ENCODE measurements around the gene RXRB. TPM values are rescaled to one million over a fixed set of nuclear protein-coding genes. Genes with fewer than 3 reads are reported as not detected.

Gene RXRB
- polyA plus RNA-seq, 1 of the 3 experiments (the other 2 are of a cell fraction), result 45.8 TPM

GRCh38 chr6:33204415-33205190, 4.1 kb upstream of the RXRB start, which contains the start of gene HSD17B8:
Gene HSD17B8, plus strand, starts transcription at chr6:33204655. Its CDS starts 14 bp downstream, at chr6:33204669.
- H3K4me3 ChIP-seq (ENCODE audit: low read depth in 2 of 2, low read length in 1 of 2), result peak within 1 kb of the TSS; percentile 78 to 90
- peak within 1 kb of the TSS; percentile 72 for H3K9ac ChIP-seq
- 2% methylated on average over 18 of the region's 48 CpGs for WGBS (ENCODE audit: low lambda C conversion rate)
- POLR2A ChIA-PET, result interaction anchor here (1.0 to 1.3 kb wide), 2 partner anchors 44 to 233 kb away, joined by 5 to 7 read pairs; no protein-coding TSS in a partner anchor
- H3K4me2 ChIP-seq, result peak within 1 kb of the TSS; percentile 98
- H2AFZ ChIP-seq (ENCODE audit: low read depth), result no peak within 1 kb of the TSS
- no peaks in the 10 kb centered on the region for H3K27me3 ChIP-seq (ENCODE audit: insufficient read depth)
- H3K9me3 ChIP-seq, result no peaks in the 10 kb centered on the region
- no peaks in the 10 kb centered on the region for H3K9me2 ChIP-seq
- DNase-seq, result peak; percentile 94
- peaks cover 28 to 40% of the 10 kb centered on the region in 2 experiments for H3K4me1 ChIP-seq (ENCODE audit: control insufficient read depth in 1 of 2, insufficient read depth in 2 of 2, low read depth in 1 of 2, low read length in 1 of 2)
- peaks cover under 1% of the 10 kb centered on the region; the same call in 1 of the 2 replicates for H4K20me1 ChIP-seq (ENCODE audit: insufficient read depth)
- H3F3A ChIP-seq (replicated peaks; ENCODE audit: insufficient read depth), result peaks cover 21% of the 10 kb centered on the region
- peaks cover 17 to 24% of the 10 kb centered on the region in 2 experiments for H3K36me3 ChIP-seq (replicated peaks in 1 of 2; ENCODE audit: control insufficient read depth in 1 of 2, insufficient read depth in 2 of 2, low read length in 1 of 2)
- CTCF ChIA-PET, result interaction anchor here (1.0 to 2.4 kb wide), 5 partner anchors 8 to 189 kb away, joined by 3 to 16 read pairs (median 3); no protein-coding TSS in a partner anchor
- peaks cover 55% of the 10 kb centered on the region for H3K79me2 ChIP-seq (ENCODE audit: insufficient read depth)
- peak within 1 kb of the TSS; percentile 43 to 69; a peak in 2 of 4 replicates for H3K27ac ChIP-seq (ENCODE audit: low read depth in 2 of 2, low read length in 1 of 2)
- TF ChIP-seq MAX (IDR thresholded peaks at IDR 0.05; ENCODE audit: low read depth) (no peak), GABPA (IDR thresholded peaks at IDR 0.05; ENCODE audit: low read depth) (no peak), ELF1 (IDR thresholded peaks at IDR 0.05) (no peak), FOSL2 (IDR thresholded peaks at IDR 0.05; ENCODE audit: borderline replicate concordance, low read depth) (no peak), NFIC (IDR thresholded peaks at IDR 0.05; ENCODE audit: borderline replicate concordance) (no peak), REST (IDR thresholded peaks at IDR 0.05; ENCODE audit: low read depth, low read length) (no peak), GATA2 (CRISPR knock-in tag; IDR thresholded peaks at IDR 0.05) (no peak), RCOR1 (IDR thresholded peaks at IDR 0.05; ENCODE audit: low read length) (no peak), SIN3A (IDR thresholded peaks at IDR 0.05; ENCODE audit: borderline replicate concordance, low read depth, low read length) (no peak; the same call in 1 of the 2 replicates), USF1 (IDR thresholded peaks at IDR 0.05; ENCODE audit: borderline replicate concordance, low read depth) (no peak), NRF1 (IDR thresholded peaks at IDR 0.05; ENCODE audit: low read depth, low read length) (peak; percentile 59), EP300 (IDR thresholded peaks at IDR 0.05; ENCODE audit: borderline replicate concordance in 1 of 2, low read depth in 1 of 2, low read length in 1 of 2) (no peak), TCF12 (IDR thresholded peaks at IDR 0.05) (no peak), IRF3 (IDR thresholded peaks at IDR 0.05; ENCODE audit: low read depth, low read length) (0 out of 2 replicates have a peak, but pooled peaks have one; percentile 37), TAF1 (IDR thresholded peaks at IDR 0.05; ENCODE audit: borderline replicate concordance, low read depth, low read length) (peak; percentile 58; the same call in 1 of the 2 replicates), ZBTB33 (IDR thresholded peaks at IDR 0.05; ENCODE audit: borderline replicate concordance, low read depth) (no peak), POLR2AphosphoS5 (IDR thresholded peaks at IDR 0.05; ENCODE audit: low read depth, low read length) (peak; percentile 84), MXI1 (IDR thresholded peaks at IDR 0.05; ENCODE audit: low read depth, low read length) (no peak), RFX5 (IDR thresholded peaks at IDR 0.05; ENCODE audit: low read length) (peak; percentile 61; the same call in 1 of the 2 replicates), YY1 (IDR thresholded peaks at IDR 0.05; ENCODE audit: low read depth) (peak; percentile 86), JUND (IDR thresholded peaks at IDR 0.05) (no peak), TEAD4 (IDR thresholded peaks at IDR 0.05; ENCODE audit: borderline replicate concordance, insufficient read depth) (no peak), USF2 (IDR thresholded peaks at IDR 0.05; ENCODE audit: borderline replicate concordance, low read depth, low read length) (no peak)

All from SK-N-SH (cell line).